Left lobe of liver (tissue), 2 donors: Measurements from ENCODE around the gene BMPER. TPM values are rescaled to one million over a fixed set of nuclear protein-coding genes. Genes with fewer than 3 reads are reported as not detected.

Experiments
- ATAC-seq: fragments of 200-7000 bp; cut with Tn5 transposase; one replicate; pipeline ENCODE4 v1.9.1; 2020; ENCODE audit warnings: mild to moderate bottlenecking, moderate library complexity
- DNase-seq: peaks from one replicate; pipeline ENCODE4 v3.0.0-alpha.2; 2020; ENCODE audit warnings: low spot score
- total RNA-seq: library from RNA; stranded (reverse); gene quantifications from one replicate; pipeline ENCODE4 v1.2.1, GENCODE V29; 2021
- donor health status: DM: no; HTN: no; CAD: no; lungs with moderate emphysema.
- donor health status: DM: no; HTN: yes; CAD: no.

The BMPER gene
- total RNA-seq, 1 donor from 2014 or later, result 6.9 TPM

GRCh38 chr7:34130558-34131295 is 225.4 kb downstream of the BMPER start:
- ATAC-seq, result no peak
- no peak for DNase-seq

- DNase-seq (no peak), ATAC-seq (no peak)
These were observed 226.0 kb downstream of the BMPER start for GRCh38 chr7:34131371-34131770.

- DNase-seq (no peak), ATAC-seq (no peak)
These were observed 228.1 kb downstream of the BMPER start for GRCh38 chr7:34133356-34133982.

GRCh38 chr7:34133983-34134782 is 228.8 kb downstream of the BMPER start:
- DNase-seq (peak; percentile 62), ATAC-seq (peak; percentile 75)

GRCh38 chr7:34135924-34136323 is 230.6 kb downstream of the BMPER start:
- DNase-seq (peak; percentile 68), ATAC-seq (peak; percentile 94)

- ATAC-seq, result no peak
These were observed 231.4 kb downstream of the BMPER start for GRCh38 chr7:34136698-34137097.

GRCh38 chr7:34137176-34137575 is 231.8 kb downstream of the BMPER start:
- DNase-seq (no peak), ATAC-seq (no peak)

More at GRCh38 chr7:34136698-34137097, 231.4 kb downstream of the BMPER start:
- DNase-seq, result no peak

- ATAC-seq (no peak), DNase-seq (no peak)
These were observed 233.1 kb downstream of the BMPER start for GRCh38 chr7:34138483-34138882.

- DNase-seq, result no peak
- ATAC-seq, result no peak
These were observed 233.7 kb downstream of the BMPER start for GRCh38 chr7:34139086-34139485.

- DNase-seq (no peak), ATAC-seq (no peak)
These were observed 234.7 kb downstream of the BMPER start for GRCh38 chr7:34140066-34140465.

GRCh38 chr7:34143402-34143801 is 238.1 kb downstream of the BMPER start:
- DNase-seq, result no peak

GRCh38 chr7:34145603-34146002 is 240.3 kb downstream of the BMPER start:
- no peak for ATAC-seq

More at GRCh38 chr7:34143402-34143801, 238.1 kb downstream of the BMPER start:
- no peak for ATAC-seq

GRCh38 chr7:34153656-34154270 is 248.4 kb downstream of the BMPER start:
- ATAC-seq (no peak), DNase-seq (no peak)

More at GRCh38 chr7:34145603-34146002, 240.3 kb downstream of the BMPER start:
- no peak for DNase-seq

GRCh38 chr7:34155220-34155908 is 250.0 kb downstream of the BMPER start:
- no peak for ATAC-seq
- DNase-seq, result no peak

- no peak for DNase-seq
- no peak for ATAC-seq
These were observed 251.0 kb downstream of the BMPER start for GRCh38 chr7:34156336-34156735.

- ATAC-seq (no peak), DNase-seq (no peak)
These were observed 251.8 kb downstream of the BMPER start for GRCh38 chr7:34157137-34157536.

GRCh38 chr7:34158368-34159153 is 253.2 kb downstream of the BMPER start:
- DNase-seq (peak; percentile 80), ATAC-seq (peak; percentile 96)

- DNase-seq, result no peak
- ATAC-seq, result no peak
These were observed 255.0 kb downstream of the BMPER start for GRCh38 chr7:34160261-34160752.

GRCh38 chr7:34162027-34162565 is 256.8 kb downstream of the BMPER start:
- DNase-seq (no peak), ATAC-seq (no peak)
